Stimulated activated CD8-positive, alpha-beta memory T cell treated with anti-CD3 and anti-CD28 coated beads, Interleukin-7, amount 100 ng/mL, for 48 hours (primary cell): ENCODE measurements around the gene MYEOV.

Experiments
- DNase-seq, 2 donors: peaks; one replicate each; pipeline ENCODE4 v3.0.0-alpha.2; 2020; ENCODE audit warnings: low read depth in 1 of 2; ENCODE audit errors: extremely low read depth in 1 of 2

The MYEOV gene

GRCh38 chr11:69314555-69314954, 20.6 kb downstream of the MYEOV start:
- DNase-seq, result no peak

- no peak for DNase-seq
Observed at GRCh38 chr11:69316956-69317355, 23.0 kb downstream of the MYEOV start.

GRCh38 chr11:69317401-69318092, 23.6 kb downstream of the MYEOV start:
- DNase-seq, result no peak

- no peak for DNase-seq
Observed at GRCh38 chr11:69318093-69318420, 24.1 kb downstream of the MYEOV start.

- DNase-seq, result no peak
Observed at GRCh38 chr11:69319255-69320106, 25.5 kb downstream of the MYEOV start.

DNA sequence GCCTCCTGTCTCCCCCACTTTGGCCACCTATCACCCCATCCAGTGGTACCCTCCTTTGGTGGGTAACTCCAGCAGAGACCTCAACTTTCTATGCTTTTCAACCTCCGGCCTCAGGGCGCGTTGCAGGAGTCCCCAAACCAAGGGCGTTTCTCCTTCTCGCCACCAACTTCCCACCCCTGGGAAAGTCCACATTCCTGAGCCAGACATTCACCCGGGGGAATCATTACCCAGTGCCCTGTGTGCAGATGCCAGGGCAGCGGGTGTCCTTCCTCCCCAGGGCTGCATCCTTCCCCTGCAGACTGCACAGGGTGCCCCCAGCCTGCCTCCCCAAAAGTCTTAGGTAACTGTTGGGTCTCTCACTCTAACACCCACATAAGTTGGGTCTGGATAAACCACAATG, 26.4 kb downstream of the MYEOV start:
- DNase-seq, result no peak

- DNase-seq, result no peak
Observed at GRCh38 chr11:69320756-69321741, 27.1 kb downstream of the MYEOV start.

- no peak for DNase-seq
Observed at GRCh38 chr11:69321877-69322361, 28.0 kb downstream of the MYEOV start.

- no peak for DNase-seq
Observed at GRCh38 chr11:69325446-69325845, 31.5 kb downstream of the MYEOV start.

GRCh38 chr11:69326622-69327219, 32.8 kb downstream of the MYEOV start:
- no peak for DNase-seq

GRCh38 chr11:69327741-69328191, 33.8 kb downstream of the MYEOV start:
- DNase-seq, result no peak

DNA sequence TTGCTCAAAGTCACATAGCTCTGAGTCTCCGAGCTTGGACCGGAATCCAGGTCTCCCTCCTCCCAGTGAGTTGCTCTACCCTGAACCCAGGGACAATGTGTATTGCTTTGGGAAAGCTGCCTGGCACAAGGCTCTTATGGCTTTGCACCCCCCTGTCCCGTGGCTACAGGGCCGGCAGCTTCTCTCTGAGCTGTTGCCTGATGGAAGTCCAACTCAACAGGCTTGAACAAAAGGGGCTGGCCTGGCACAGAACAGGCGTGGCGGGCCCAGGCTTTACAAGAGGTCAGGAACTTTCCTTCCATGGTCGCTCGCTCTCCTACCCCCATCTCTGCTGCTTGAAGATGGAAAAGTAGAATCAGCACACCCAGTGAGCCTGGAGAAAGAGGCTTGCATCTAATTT, 34.3 kb downstream of the MYEOV start:
- no peak for DNase-seq

DNA sequence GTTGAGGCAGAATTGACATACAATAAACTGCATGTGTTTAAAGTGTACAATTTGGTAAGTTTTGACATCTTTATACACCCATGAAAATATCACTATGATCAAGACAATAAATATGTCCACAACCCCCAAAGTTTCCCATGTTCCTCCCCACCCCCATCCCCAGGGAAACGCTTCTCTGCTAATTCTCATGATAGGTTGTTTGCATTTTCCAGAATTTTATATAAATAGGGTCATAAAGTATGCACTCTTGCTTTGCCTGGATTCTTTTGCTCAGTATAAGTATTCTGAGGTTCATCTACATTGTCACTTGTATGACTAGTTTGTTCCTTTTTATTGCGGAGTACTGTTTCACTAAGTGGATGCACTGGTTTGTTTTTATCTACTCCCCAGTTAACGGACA, 35.6 kb downstream of the MYEOV start:
- no peak for DNase-seq

DNA sequence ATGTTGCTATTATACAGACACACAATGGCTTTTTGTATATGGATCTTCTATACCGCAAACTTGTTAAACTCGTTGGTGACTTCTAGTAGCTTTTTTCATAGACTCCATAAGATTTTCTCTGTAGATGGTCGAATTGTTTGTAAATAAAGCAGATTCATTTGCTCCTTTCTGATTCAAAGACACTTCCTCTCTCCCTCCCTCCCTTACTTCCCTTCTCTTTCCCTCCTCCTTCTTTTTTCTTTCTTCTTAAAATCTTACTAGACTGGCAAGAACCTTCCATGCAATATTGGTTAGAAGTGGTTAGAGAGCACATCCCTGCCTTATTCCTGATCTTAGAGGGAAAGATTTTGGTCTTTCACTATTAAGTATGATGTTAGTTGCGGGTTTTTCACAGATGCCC, 36.4 kb downstream of the MYEOV start:
- DNase-seq, result no peak

DNA sequence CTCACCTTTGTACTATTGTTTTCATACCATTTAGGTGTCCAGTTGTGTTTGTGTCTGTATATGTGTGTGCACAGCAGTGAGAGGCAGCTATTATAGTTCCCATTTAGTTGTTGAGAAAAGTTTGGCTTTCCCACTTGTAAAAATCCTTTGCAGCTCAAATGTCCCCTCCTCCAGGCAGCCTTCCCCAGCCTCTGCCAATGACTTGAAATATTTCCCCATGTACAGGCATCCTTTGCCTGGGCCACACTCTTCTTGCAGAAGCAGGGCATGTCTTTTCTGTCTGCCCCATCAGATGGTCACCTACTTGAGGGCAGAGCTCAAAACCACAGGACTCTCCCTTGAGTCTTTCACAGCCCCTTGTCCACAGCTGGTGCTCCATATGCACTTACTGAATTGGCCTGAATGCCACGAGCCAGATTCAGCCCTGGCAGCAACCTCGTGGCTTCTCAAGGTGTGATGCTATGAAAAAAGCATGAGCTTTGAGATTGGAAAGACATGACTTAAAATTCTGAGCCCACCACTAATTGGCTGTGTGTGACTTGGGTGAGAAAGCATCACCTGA, 39.3 kb downstream of the MYEOV start:
- no peak for DNase-seq

DNA sequence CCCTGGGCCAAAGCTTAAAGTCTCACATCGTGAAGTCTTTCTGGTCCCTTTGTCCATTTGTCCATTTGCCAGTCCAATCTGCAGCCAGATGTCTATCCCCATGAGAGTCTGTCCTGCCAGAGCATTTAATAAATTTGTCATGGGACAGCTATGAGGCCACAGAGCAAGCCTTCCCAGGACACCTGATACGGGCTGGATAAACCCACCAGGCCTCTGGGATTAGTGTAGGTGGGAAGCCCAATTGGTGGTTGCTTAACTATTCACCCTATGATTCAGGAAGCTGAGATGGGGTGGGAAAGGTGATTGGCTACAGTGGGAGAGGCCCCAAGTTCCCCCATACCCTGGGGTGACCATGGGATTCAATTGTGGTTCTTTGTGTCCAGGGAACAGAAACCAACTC, 39.9 kb downstream of the MYEOV start:
- no peak for DNase-seq

DNA sequence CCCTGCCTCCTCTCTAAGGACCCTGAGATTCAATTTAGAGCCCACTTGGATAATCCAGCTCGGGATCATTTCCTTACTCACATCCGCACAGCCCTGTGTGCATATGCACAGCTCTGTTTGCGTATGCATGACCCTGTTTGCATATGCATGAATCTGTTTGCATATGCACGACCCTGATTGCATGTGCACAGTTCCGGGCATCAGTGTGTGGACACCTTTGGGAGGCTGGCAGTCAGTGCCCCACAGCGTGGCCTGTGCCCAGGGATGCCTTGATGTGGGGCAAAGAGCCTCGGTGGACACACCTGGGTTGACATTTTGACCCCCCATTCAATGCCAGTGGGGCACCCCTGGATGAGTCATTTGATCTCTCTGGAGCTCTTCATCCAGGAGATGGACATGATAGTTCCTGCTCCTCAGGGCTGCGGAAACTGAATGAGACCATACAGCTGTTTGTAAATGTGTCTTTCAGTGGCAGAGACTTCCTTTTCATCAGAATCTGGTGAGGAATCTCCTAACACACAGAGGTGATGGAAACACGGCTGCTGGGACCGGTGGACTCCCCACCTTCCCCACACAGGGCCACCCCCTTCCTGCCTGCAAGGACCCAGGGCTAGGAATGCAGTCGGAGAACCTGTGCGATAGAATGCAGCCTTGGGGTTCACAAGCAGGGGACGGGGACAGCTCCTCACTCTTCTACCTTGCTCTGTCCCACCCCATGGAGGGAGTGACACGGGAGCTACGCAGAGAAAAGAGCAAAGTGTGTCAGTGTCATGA, 41.2 kb downstream of the MYEOV start:
- no peak for DNase-seq

- DNase-seq, result no peak
Observed at GRCh38 chr11:69335781-69336405, 41.9 kb downstream of the MYEOV start.

GRCh38 chr11:69337211-69337721, 43.3 kb downstream of the MYEOV start:
- peak in 1 of 2 donors; percentile 25 for DNase-seq
